Heart left ventricle (tissue), 13 donors: ENCODE measurements around the gene NETO1.

Source experiments
- POLR2A ChIP-seq, 2 donors: fragments of 450-650 bp; IDR thresholded peaks; one replicate each; pipeline ENCODE4 v1.6.1; 2017; ENCODE audit warnings: antibody characterized with exemption in 2 of 2, mild to moderate bottlenecking in 2 of 2, moderate library complexity in 2 of 2
- TF ChIP-seq, protein P1 (sequence below), 12 donors: fragments of 200-600 bp; sonication (generic) in 4 of 12; IDR thresholded peaks; one replicate each; pipeline versions ENCODE4 v1.5.0 to v1.8.0; 2018 to 2022; ENCODE audit warnings: antibody characterized with exemption in 12 of 12, mild to moderate bottlenecking in 5 of 12
- donor health status: ischemic (EF 13 %, LVEDD 7.1; RV severe dilation, severe dysfunction).
- donor health status: DM: no; HTN: yes; CAD: no.
- donor health status: DM: no; HTN: no; CAD: no.
- donor health status: ischemic (EF 25% LVEDD 6.9; RV normal size, moderate dysfunction).
- donor health status: ischemic (EF 25% LVEDD 5.7; RV mildly dilated, moderate dysfunction).
- donor health status: ischemic (EF 35%, LVEDD 5.7; RV mildly dilated, moderate dysfunction).
- donor health status: nonischemic (EF 11% LVEDD 7.7; RV severe dilation, severe dysfunction).
- donor health status: DM: yes; HTN: yes; CAD: no.
- donor health status: PGD.
- donor health status: ischemic (EF 29% LVEDD 5.4; RV normal size, mild dysfunction).
- donor health status: nonischemic (EF 23%, LVEDD 6.1; RV moderate dilation, normal function).

DNA sequence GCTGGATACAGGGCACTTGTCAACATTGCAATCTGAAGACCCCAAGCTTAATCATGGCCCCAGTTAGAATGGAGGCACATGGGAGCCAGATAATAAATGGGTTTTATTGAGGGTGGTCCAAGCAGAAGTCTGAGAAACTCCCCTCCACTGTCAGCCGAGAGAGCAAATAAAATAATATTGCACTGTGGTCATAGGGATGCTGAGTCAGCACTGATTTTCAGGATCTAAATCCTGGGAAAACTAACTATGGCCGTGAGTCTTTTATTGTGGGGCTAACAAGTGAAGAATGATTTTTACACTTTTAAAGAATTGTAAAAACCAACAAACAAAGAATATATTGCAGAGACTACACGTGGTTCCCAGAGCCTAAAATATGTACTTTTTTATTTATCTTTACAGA is 31.1 kb upstream of the NETO1 start:
- TF ChIP-seq, protein P1, sequence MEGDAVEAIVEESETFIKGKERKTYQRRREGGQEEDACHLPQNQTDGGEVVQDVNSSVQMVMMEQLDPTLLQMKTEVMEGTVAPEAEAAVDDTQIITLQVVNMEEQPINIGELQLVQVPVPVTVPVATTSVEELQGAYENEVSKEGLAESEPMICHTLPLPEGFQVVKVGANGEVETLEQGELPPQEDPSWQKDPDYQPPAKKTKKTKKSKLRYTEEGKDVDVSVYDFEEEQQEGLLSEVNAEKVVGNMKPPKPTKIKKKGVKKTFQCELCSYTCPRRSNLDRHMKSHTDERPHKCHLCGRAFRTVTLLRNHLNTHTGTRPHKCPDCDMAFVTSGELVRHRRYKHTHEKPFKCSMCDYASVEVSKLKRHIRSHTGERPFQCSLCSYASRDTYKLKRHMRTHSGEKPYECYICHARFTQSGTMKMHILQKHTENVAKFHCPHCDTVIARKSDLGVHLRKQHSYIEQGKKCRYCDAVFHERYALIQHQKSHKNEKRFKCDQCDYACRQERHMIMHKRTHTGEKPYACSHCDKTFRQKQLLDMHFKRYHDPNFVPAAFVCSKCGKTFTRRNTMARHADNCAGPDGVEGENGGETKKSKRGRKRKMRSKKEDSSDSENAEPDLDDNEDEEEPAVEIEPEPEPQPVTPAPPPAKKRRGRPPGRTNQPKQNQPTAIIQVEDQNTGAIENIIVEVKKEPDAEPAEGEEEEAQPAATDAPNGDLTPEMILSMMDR (IDR thresholded peaks at IDR 0.05): no peak
- TF ChIP-seq POLR2A (IDR thresholded peaks at IDR 0.05): no peak
